Adipocyte (in vitro differentiated cells): ENCODE measurements around the gene SREBF2.

Source experiments
- DNase-seq: peaks from one replicate; pipeline ENCODE4 v3.0.0-alpha.2; 2015; ENCODE audit warnings: low read depth
- H3K27me3 ChIP-seq: replicated peaks from 2 replicates; pipeline ENCODE4 v1.7.0; 2013; ENCODE audit warnings: mild to moderate bottlenecking, low read length, moderate library complexity; ENCODE audit not compliant: control insufficient read depth, insufficient read depth
- H3K36me3 ChIP-seq: 2 replicates; pipeline ENCODE4 v1.7.0; 2013; ENCODE audit warnings: low read length, mild to moderate bottlenecking, moderate library complexity; ENCODE audit not compliant: control insufficient read depth, insufficient read depth, severe bottlenecking
- H3K4me1 ChIP-seq: 2 replicates; pipeline ENCODE4 v1.7.0; 2013; ENCODE audit warnings: mild to moderate bottlenecking, low read length, moderate library complexity; ENCODE audit not compliant: control insufficient read depth, insufficient read depth
- H3K4me3 ChIP-seq: 2 replicates; pipeline ENCODE4 v1.7.0; 2013; ENCODE audit warnings: mild to moderate bottlenecking, low read length, moderate library complexity
- H3K9ac ChIP-seq: 2 replicates; pipeline ENCODE4 v1.7.0; 2013; ENCODE audit warnings: mild to moderate bottlenecking, low read length, moderate library complexity
- H3K9me3 ChIP-seq: 2 replicates; pipeline ENCODE4 v1.7.0; 2013; ENCODE audit warnings: mild to moderate bottlenecking, low read length, moderate library complexity; ENCODE audit not compliant: control insufficient read depth

SREBF2 gene

GRCh38 chr22:41810022-41810421, 22.9 kb upstream of the SREBF2 start:
- no peak overlapping the region for H3K4me3 ChIP-seq
- no peak overlapping the region for H3K9ac ChIP-seq
- no peaks in the 10 kb centered on the region for H3K27me3 ChIP-seq
- no peaks in the 10 kb centered on the region for H3K36me3 ChIP-seq
- no peak for DNase-seq
- no peaks in the 10 kb centered on the region for H3K4me1 ChIP-seq
- H3K9me3 ChIP-seq = no peaks in the 10 kb centered on the region

DNA sequence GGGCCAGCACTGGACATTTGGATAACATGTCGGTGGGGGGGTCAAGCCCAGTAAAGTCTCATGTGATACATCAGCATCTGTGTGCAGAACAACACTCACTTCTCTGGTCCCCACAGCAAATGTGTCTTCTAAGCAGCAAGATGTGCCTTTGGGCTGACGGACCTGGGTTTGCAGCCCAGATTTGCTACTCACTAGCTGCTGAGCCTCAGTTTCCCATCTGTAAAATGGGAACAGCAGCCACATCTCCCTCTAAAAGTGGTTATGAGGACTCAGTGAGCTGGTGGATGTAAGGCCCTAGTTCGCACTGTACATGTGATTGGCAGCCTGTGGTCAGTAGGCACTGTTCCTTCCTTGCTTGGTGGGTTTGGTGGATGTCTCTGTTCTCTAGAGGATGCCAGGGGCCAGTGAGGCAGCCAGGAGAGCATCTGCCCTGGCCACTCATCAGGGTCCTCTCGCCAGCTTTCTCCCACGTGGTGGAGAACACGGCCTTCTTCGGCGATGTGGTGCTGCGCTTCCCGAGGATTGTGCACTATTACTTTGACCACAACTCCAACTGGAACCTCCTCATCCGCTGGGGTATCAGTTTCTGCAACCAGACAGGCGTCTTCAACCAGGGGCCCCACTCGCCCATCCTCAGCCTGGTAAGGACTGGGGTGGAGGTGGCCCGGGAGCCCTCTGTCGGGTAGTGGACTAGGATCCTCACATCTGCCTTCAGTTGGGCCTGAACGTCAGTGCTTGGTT, 19.9 kb upstream of the SREBF2 start:
- Histone ChIP-seq H3K9ac (no peak overlapping the region), H3K4me3 (no peak overlapping the region), H3K36me3 (peaks cover 3% of the 10 kb centered on the region), H3K27me3 (no peaks in the 10 kb centered on the region), H3K4me1 (no peaks in the 10 kb centered on the region), H3K9me3 (no peaks in the 10 kb centered on the region)
- DNase-seq = no peak

DNA sequence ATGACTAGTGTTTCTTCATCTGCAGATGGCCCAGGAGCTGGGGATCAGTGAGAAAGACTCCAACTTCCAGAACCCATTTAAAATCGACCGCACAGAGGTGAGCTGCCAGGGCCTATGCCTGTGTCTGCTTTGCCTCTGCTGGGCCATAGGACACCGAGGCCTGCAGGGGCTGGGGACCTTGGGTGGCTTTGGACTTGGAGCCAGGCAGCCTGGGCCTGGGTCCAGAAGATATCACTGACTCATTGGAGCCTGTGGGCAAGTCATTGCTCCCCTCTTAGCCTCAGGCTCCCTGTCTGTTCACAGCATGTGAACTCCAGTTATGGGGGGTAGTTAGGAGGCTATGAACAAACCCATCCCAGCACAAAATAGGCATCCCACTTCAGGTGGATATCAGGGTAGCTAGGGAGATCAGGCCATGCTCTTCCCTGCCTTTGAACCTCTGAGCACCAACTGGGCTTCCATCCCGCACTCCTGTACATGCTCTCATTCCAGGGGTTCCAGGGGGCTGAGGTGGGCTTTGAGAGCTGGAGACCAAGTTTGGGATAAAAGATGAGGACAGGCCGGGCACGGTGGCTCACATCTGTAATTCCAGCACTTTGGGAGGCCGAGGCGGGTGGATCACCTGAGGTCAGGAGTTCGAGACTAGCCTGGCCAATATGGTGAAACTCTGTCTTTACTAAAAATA, 19.0 kb upstream of the SREBF2 start:
- Histone ChIP-seq H3K27me3 (no peaks in the 10 kb centered on the region), H3K4me1 (no peaks in the 10 kb centered on the region), H3K36me3 (peaks cover 3% of the 10 kb centered on the region), H3K4me3 (no peak overlapping the region), H3K9me3 (no peaks in the 10 kb centered on the region), H3K9ac (no peak overlapping the region)
- DNase-seq = no peak

DNA sequence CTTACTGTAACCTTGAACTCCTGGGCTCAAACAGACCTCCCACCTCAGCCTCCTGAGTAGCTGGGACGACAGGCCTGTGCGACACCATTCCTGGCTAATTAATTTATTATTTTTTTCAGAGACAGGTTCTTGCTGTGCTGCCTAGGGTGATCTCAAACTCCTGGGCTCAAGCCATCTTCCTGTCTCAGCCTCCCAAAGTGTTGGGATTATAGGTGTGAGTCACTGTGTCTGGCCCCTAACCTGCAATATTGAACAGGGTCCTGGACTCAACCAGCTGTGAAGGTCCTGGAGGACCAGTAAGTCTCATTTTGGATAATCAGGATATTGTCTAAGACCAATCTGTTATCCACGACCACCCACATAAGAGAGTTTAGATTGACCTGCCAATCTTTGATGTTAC, 17.2 kb upstream of the SREBF2 start:
- no peaks in the 10 kb centered on the region for H3K27me3 ChIP-seq
- peaks cover 3% of the 10 kb centered on the region for H3K36me3 ChIP-seq
- H3K4me3 ChIP-seq = no peak overlapping the region
- no peak for DNase-seq
- no peaks in the 10 kb centered on the region for H3K4me1 ChIP-seq
- H3K9me3 ChIP-seq = no peaks in the 10 kb centered on the region
- H3K9ac ChIP-seq = no peak overlapping the region

DNA sequence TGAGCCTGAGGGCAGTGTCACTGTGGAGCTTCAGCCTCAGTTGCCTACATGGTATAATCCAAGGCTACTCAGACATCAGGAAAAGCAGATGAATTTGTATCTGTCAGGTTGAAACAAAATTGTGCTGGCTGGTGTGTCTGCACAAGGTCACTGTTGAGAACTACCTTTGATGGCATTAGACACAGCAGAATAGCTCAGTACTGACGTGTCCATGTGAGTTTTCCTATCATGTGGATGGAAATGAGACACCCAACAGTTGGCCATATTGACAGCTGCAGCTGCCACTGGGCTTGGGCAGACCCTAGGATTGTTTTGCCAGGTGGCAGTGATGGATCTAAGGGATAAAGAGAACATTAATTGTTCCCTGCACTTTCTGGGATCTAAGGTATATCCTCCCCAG, 16.7 kb upstream of the SREBF2 start:
- no peak for DNase-seq
- Histone ChIP-seq H3K27me3 (no peaks in the 10 kb centered on the region), H3K4me3 (no peak overlapping the region), H3K9ac (no peak overlapping the region), H3K4me1 (no peaks in the 10 kb centered on the region), H3K36me3 (peaks cover 3% of the 10 kb centered on the region), H3K9me3 (no peaks in the 10 kb centered on the region)

GRCh38 chr22:41816871-41817270, 16.0 kb upstream of the SREBF2 start:
- no peak overlapping the region for H3K4me3 ChIP-seq
- no peaks in the 10 kb centered on the region for H3K9me3 ChIP-seq
- no peak for DNase-seq
- H3K36me3 ChIP-seq = peaks cover 3% of the 10 kb centered on the region
- H3K27me3 ChIP-seq = no peaks in the 10 kb centered on the region
- H3K9ac ChIP-seq = no peak overlapping the region
- no peaks in the 10 kb centered on the region for H3K4me1 ChIP-seq

GRCh38 chr22:41818011-41818410, 14.9 kb upstream of the SREBF2 start:
- Histone ChIP-seq H3K9me3 (no peaks in the 10 kb centered on the region), H3K4me3 (no peak overlapping the region), H3K4me1 (no peaks in the 10 kb centered on the region), H3K36me3 (peaks cover 3% of the 10 kb centered on the region), H3K9ac (no peak overlapping the region), H3K27me3 (no peaks in the 10 kb centered on the region)
- no peak for DNase-seq

DNA sequence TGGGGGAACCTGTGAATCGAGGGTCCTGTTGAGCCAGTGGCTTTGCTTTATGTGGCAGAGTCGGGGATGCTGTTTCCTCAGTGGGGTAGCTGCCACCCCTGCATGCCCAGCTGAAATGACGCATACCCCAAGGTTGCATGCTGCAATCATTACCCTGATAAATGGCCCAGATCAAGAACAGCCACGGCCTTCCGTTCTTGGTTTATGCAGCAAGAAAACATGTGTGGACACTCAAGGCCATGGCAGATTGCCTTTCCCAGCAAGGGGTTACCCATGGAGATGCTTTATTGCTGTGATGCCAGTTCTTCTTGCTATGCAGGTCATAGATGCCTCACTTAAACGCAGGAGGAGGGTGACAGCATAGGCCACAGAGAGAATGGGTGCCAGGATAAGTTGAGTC, 14.3 kb upstream of the SREBF2 start:
- H3K4me1 ChIP-seq = no peaks in the 10 kb centered on the region
- no peaks in the 10 kb centered on the region for H3K9me3 ChIP-seq
- no peak for DNase-seq
- H3K36me3 ChIP-seq = peaks cover 3% of the 10 kb centered on the region
- H3K9ac ChIP-seq = no peak overlapping the region
- no peaks in the 10 kb centered on the region for H3K27me3 ChIP-seq
- H3K4me3 ChIP-seq = no peak overlapping the region

DNA sequence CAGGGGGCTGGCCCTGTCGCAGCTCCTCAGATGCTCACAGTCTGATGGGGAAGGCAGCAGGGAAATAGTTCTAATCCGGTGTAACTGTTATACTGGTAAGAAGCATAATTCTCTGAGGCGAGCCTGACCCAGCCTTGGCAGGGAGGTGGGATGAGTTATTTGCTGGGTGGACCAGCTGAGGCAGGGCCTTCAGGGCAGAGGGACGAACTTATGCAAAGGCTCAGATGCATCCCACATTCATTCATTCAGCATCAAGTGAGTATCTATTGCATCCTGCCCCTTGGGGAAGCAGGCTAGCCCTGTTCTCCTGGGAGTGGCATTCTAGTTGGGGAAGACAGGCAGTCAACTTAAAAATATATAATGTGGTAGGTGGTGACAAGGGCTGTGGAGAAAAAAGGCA, 13.6 kb upstream of the SREBF2 start:
- H3K9ac ChIP-seq = no peak overlapping the region
- peaks cover 3% of the 10 kb centered on the region for H3K36me3 ChIP-seq
- no peaks in the 10 kb centered on the region for H3K9me3 ChIP-seq
- no peak overlapping the region for H3K4me3 ChIP-seq
- H3K27me3 ChIP-seq = no peaks in the 10 kb centered on the region
- H3K4me1 ChIP-seq = no peaks in the 10 kb centered on the region
- DNase-seq = no peak

GRCh38 chr22:41820447-41820846, 12.5 kb upstream of the SREBF2 start:
- Histone ChIP-seq H3K36me3 (peaks cover 3% of the 10 kb centered on the region), H3K4me3 (no peak overlapping the region), H3K27me3 (no peaks in the 10 kb centered on the region), H3K4me1 (peaks cover 5% of the 10 kb centered on the region), H3K9ac (no peak overlapping the region), H3K9me3 (no peaks in the 10 kb centered on the region)
- DNase-seq = no peak

- H3K9me3 ChIP-seq = no peaks in the 10 kb centered on the region
- H3K27me3 ChIP-seq = no peaks in the 10 kb centered on the region
- H3K9ac ChIP-seq = no peak overlapping the region
- H3K36me3 ChIP-seq = no peaks in the 10 kb centered on the region
- DNase-seq = no peak
- no peak overlapping the region for H3K4me3 ChIP-seq
- H3K4me1 ChIP-seq = peaks cover 17% of the 10 kb centered on the region
These were observed 11.2 kb upstream of the SREBF2 start for GRCh38 chr22:41821471-41822316.
